Measurements from ENCODE around the gene NEURL3.
A peak's percentile ranks its signal among the peaks of the same experiment; 100 is the strongest.

Gene NEURL3

GRCh38 chr2:96539215-96539920, 34.2 kb upstream of the NEURL3 start:
- no peak for DNase-seq

GRCh38 chr2:96538487-96539214, 33.5 kb upstream of the NEURL3 start:
- peak; percentile 95 for DNase-seq

- DNase-seq = peak; percentile 73
These were observed 32.8 kb upstream of the NEURL3 start for GRCh38 chr2:96537734-96538486.

- DNase-seq = peak; percentile 93
These were observed 32.0 kb upstream of the NEURL3 start for GRCh38 chr2:96537066-96537733.

- DNase-seq = peak; percentile 86
These were observed 31.4 kb upstream of the NEURL3 start, which contains the start of gene ARID5A for GRCh38 chr2:96536445-96537065. Gene ARID5A, plus strand, starts transcription at chr2:96536752. Its CDS starts 75 bp downstream, at chr2:96536827.

GRCh38 chr2:96535331-96535730, 30.2 kb upstream of the NEURL3 start:
- DNase-seq = no peak

GRCh38 chr2:96534701-96535181, 29.6 kb upstream of the NEURL3 start:
- no peak for DNase-seq

GRCh38 chr2:96534141-96534540, 29.0 kb upstream of the NEURL3 start:
- no peak for DNase-seq

- no peak for DNase-seq
These were observed 28.3 kb upstream of the NEURL3 start for GRCh38 chr2:96533292-96534073.

GRCh38 chr2:96532641-96533291, 27.6 kb upstream of the NEURL3 start:
- no peak for DNase-seq

GRCh38 chr2:96531872-96532505, 26.8 kb upstream of the NEURL3 start:
- peak; percentile 85 for DNase-seq

GRCh38 chr2:96531366-96531765, 26.2 kb upstream of the NEURL3 start:
- no peak for DNase-seq

- no peak for DNase-seq
These were observed 25.6 kb upstream of the NEURL3 start for GRCh38 chr2:96530474-96531357.

- DNase-seq = no peak
These were observed 24.9 kb upstream of the NEURL3 start for GRCh38 chr2:96530144-96530430.

GRCh38 chr2:96529376-96530143, 24.4 kb upstream of the NEURL3 start:
- DNase-seq = no peak

- DNase-seq = no peak
These were observed 23.7 kb upstream of the NEURL3 start for GRCh38 chr2:96528700-96529375.

- DNase-seq = peak; percentile 32
These were observed 23.0 kb upstream of the NEURL3 start for GRCh38 chr2:96528006-96528699.
